ENCODE results near the gene FRMPD4. TPM values are rescaled to one million over a fixed set of nuclear protein-coding genes. Genes with fewer than 3 reads are reported as not detected.

Gene FRMPD4
- total RNA-seq, 1 experiment from 2014 or later: not detected

DNA sequence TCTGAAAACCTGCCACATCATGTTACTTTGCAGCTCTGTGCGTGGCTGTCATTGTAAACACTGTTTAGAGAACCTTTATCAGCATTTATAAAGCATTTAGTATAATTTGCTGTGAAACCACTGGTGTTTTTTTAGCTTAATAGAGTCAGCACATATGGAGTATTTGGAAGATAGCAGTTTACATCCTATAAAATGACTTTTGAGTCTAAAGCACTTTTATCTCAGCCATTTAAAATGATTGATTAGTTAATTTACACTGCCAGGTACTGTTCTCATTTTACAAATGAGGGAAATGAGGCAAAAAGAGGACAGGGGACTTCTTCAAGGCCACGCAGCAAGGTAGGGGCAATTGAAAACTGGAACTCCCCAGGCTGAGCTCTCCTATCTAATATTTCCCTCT, 181.7 kb downstream of the FRMPD4 start:
- intact Hi-C loops (cut with micrococcal nuclease; ENCODE audit: unreplicated experiment): no loop called here
- BruUV-seq (replicated peaks): no TSS peak
- Mint-ChIP-seq H3K36me3 (ENCODE audit: insufficient read depth, unreplicated experiment) (no peaks in the 10 kb centered on the region), H3K27me3 (ENCODE audit: insufficient read depth, unreplicated experiment) (peaks cover 3% of the 10 kb centered on the region), H3K4me1 (ENCODE audit: low read depth, unreplicated experiment) (no peaks in the 10 kb centered on the region), H3K9me3 (ENCODE audit: unreplicated experiment) (no peaks in the 10 kb centered on the region), H3K4me3 (ENCODE audit: unreplicated experiment) (no peak overlapping the region), H3K27ac (ENCODE audit: unreplicated experiment) (no peak overlapping the region)
- no peaks in the 10 kb centered on the region for H3K9me3 ChIP-seq
- no peak overlapping the region for H3K4me3 ChIP-seq (ENCODE audit: low read depth, low read length)
- no peaks in the 10 kb centered on the region for H3K4me1 ChIP-seq
- ChIA-PET CTCF (no interaction called here), POLR2A (no interaction called here)
- TF ChIP-seq, protein P1, sequence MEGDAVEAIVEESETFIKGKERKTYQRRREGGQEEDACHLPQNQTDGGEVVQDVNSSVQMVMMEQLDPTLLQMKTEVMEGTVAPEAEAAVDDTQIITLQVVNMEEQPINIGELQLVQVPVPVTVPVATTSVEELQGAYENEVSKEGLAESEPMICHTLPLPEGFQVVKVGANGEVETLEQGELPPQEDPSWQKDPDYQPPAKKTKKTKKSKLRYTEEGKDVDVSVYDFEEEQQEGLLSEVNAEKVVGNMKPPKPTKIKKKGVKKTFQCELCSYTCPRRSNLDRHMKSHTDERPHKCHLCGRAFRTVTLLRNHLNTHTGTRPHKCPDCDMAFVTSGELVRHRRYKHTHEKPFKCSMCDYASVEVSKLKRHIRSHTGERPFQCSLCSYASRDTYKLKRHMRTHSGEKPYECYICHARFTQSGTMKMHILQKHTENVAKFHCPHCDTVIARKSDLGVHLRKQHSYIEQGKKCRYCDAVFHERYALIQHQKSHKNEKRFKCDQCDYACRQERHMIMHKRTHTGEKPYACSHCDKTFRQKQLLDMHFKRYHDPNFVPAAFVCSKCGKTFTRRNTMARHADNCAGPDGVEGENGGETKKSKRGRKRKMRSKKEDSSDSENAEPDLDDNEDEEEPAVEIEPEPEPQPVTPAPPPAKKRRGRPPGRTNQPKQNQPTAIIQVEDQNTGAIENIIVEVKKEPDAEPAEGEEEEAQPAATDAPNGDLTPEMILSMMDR (IDR thresholded peaks at IDR 0.05; ENCODE audit: insufficient read depth in 1 of 2, low read depth in 1 of 2, low read length in 1 of 2, severe bottlenecking in 1 of 2, unreplicated experiment in 1 of 2): no peak
- H3K36me3 ChIP-seq (ENCODE audit: control insufficient read depth, insufficient read depth, low read length): no peaks in the 10 kb centered on the region
- no peak for DNase-seq
- no peaks in the 10 kb centered on the region for H3K27me3 ChIP-seq (replicated peaks; ENCODE audit: control insufficient read depth, insufficient read depth, low read length)

DNA sequence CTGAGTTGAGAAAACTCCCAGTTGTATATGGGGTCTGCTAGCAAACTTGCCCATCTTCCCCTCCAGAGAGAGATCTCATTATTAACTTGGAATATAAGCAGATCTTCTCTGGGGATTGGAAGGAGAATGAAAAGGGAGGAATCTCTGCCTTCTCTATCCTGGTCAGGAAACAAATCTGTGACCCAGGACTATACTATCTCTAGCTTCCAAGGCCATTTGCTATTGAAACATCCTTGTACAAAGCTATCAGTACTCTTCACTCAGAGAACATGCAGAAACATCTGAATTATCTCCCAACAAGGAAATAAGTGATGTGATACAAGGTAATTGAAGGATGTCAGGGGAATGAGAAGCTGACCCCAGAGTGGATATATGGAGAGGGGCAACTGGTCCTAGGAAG, 183.8 kb downstream of the FRMPD4 start:
- intact Hi-C loops (cut with micrococcal nuclease; ENCODE audit: unreplicated experiment): no loop called here
- H3K36me3 ChIP-seq (ENCODE audit: control insufficient read depth, insufficient read depth, low read length): no peaks in the 10 kb centered on the region
- H3K9me3 ChIP-seq: no peaks in the 10 kb centered on the region
- no TSS peak for BruUV-seq (replicated peaks)
- no peaks in the 10 kb centered on the region for H3K4me1 Mint-ChIP-seq (ENCODE audit: low read depth, unreplicated experiment)
- H3K4me3 ChIP-seq (ENCODE audit: low read depth, low read length): no peak overlapping the region
- H3K27me3 ChIP-seq (replicated peaks; ENCODE audit: control insufficient read depth, insufficient read depth, low read length): no peaks in the 10 kb centered on the region
- no peaks in the 10 kb centered on the region for H3K36me3 Mint-ChIP-seq (ENCODE audit: insufficient read depth, unreplicated experiment)
- CTCF ChIA-PET: no interaction called here
- TF ChIP-seq, protein P1 (IDR thresholded peaks at IDR 0.05; ENCODE audit: insufficient read depth in 1 of 2, low read depth in 1 of 2, low read length in 1 of 2, severe bottlenecking in 1 of 2, unreplicated experiment in 1 of 2): no peak
- POLR2A ChIA-PET: no interaction called here
- H3K9me3 Mint-ChIP-seq (ENCODE audit: unreplicated experiment): no peaks in the 10 kb centered on the region
- no peak overlapping the region for H3K27ac Mint-ChIP-seq (ENCODE audit: unreplicated experiment)
- no peaks in the 10 kb centered on the region for H3K4me1 ChIP-seq
- H3K4me3 Mint-ChIP-seq (ENCODE audit: unreplicated experiment): no peak overlapping the region
- H3K27me3 Mint-ChIP-seq (ENCODE audit: insufficient read depth, unreplicated experiment): peaks cover 3% of the 10 kb centered on the region
- DNase-seq: no peak

DNA sequence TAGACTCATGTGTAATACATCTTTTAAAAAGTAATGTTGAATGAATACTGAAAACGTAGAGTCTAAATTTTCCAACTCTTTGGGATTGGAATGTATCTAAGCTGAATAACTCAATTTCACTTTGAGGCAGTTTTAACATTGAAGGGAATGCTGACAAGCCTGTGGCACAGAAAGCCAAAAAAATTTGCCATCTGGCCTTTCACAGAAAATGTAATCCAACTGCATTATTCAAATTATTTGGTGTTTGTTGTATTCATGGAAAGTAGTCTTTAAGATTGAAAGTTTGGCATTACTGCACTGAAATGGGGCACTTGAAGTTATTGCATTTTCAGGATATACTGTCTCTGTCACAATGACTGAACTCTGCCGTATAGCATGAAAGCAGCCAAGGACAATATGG, 186.9 kb downstream of the FRMPD4 start:
- no peaks in the 10 kb centered on the region for H3K27me3 ChIP-seq (replicated peaks; ENCODE audit: control insufficient read depth, insufficient read depth, low read length)
- H3K36me3 ChIP-seq (ENCODE audit: control insufficient read depth, insufficient read depth, low read length): no peaks in the 10 kb centered on the region
- TF ChIP-seq, protein P1 (IDR thresholded peaks at IDR 0.05; ENCODE audit: insufficient read depth in 1 of 2, low read depth in 1 of 2, low read length in 1 of 2, severe bottlenecking in 1 of 2, unreplicated experiment in 1 of 2): no peak
- H3K9me3 ChIP-seq: no peaks in the 10 kb centered on the region
- H3K4me3 ChIP-seq (ENCODE audit: low read depth, low read length): no peak overlapping the region
- intact Hi-C loops (cut with micrococcal nuclease; ENCODE audit: unreplicated experiment): no loop called here
- Mint-ChIP-seq H3K27ac (ENCODE audit: unreplicated experiment) (no peak overlapping the region), H3K4me1 (ENCODE audit: low read depth, unreplicated experiment) (no peaks in the 10 kb centered on the region), H3K4me3 (ENCODE audit: unreplicated experiment) (no peak overlapping the region), H3K36me3 (ENCODE audit: insufficient read depth, unreplicated experiment) (no peaks in the 10 kb centered on the region), H3K27me3 (ENCODE audit: insufficient read depth, unreplicated experiment) (no peaks in the 10 kb centered on the region), H3K9me3 (ENCODE audit: unreplicated experiment) (no peaks in the 10 kb centered on the region)
- no peaks in the 10 kb centered on the region for H3K4me1 ChIP-seq
- BruUV-seq (replicated peaks): no TSS peak
- POLR2A ChIA-PET: no interaction called here
- DNase-seq: no peak
- CTCF ChIA-PET: no interaction called here
